Mucosa of descending colon (tissue), 3 donors: ENCODE measurements around the gene DOCK4. TPM values are rescaled to one million over a fixed set of nuclear protein-coding genes. Genes with fewer than 3 reads are reported as not detected.

Source experiments
- ATAC-seq: fragments of 200-7000 bp; cut with Tn5 transposase; one replicate; pipeline ENCODE4 v1.9.1; 2020; ENCODE audit warnings: mild to moderate bottlenecking, moderate library complexity
- DNase-seq, 3 donors: peaks; one replicate each; pipeline ENCODE4 v3.0.0-alpha.2; 2020
- H3K36me3 ChIP-seq: fragments of 200-600 bp; one replicate; pipeline ENCODE4 v1.8.0; 2021; ENCODE audit warnings: low read depth, mild to moderate bottlenecking
- H3K4me1 ChIP-seq: fragments of 200-600 bp; one replicate; pipeline ENCODE4 v1.8.0; 2021; ENCODE audit warnings: low read depth, mild to moderate bottlenecking
- H3K4me3 ChIP-seq: fragments of 200-600 bp; one replicate; pipeline ENCODE4 v1.8.0; 2021; ENCODE audit warnings: mild to moderate bottlenecking
- H3K9me3 ChIP-seq: fragments of 200-600 bp; one replicate; pipeline ENCODE4 v1.8.0; 2021; ENCODE audit warnings: mild to moderate bottlenecking
- intact Hi-C, 2 donors: fragments of 100-400 bp; cut with DNase I in 1 of 2; cut with micrococcal nuclease in 1 of 2; formaldehyde crosslinking; loops; one replicate each; pipeline versions ENCODE4 v1.11.0 to v1.11.1; 2022; cut with DNase I, micrococcal nuclease
- total RNA-seq, 3 donors: library from RNA; stranded (reverse); fragmentation: NEBNext Ultra II Directional in 2 of 3; extraction: Animal tissue kit (Norgen Biotek cat#: 25700) in 2 of 3; gene quantifications; one replicate each; pipeline versions ENCODE4 v1.2.1 to v1.2.4, GENCODE V29; 2021 to 2023
- TF ChIP-seq, protein P1 (sequence below): fragments of 200-600 bp; IDR thresholded peaks from one replicate; pipeline ENCODE4 v1.8.0; 2022; ENCODE audit warnings: antibody characterized with exemption, mild to moderate bottlenecking
- donor health status: DM: no; HTN: no; CAD: no; lungs with moderate emphysema.
- donor health status: DM: no; HTN: no; CAD: no.
- donor health status: DM: no; HTN: yes; CAD: no.

Gene DOCK4
- total RNA-seq, 3 donors from 2014 or later: 9.2 to 18.4 (median 12.7) TPM

DNA sequence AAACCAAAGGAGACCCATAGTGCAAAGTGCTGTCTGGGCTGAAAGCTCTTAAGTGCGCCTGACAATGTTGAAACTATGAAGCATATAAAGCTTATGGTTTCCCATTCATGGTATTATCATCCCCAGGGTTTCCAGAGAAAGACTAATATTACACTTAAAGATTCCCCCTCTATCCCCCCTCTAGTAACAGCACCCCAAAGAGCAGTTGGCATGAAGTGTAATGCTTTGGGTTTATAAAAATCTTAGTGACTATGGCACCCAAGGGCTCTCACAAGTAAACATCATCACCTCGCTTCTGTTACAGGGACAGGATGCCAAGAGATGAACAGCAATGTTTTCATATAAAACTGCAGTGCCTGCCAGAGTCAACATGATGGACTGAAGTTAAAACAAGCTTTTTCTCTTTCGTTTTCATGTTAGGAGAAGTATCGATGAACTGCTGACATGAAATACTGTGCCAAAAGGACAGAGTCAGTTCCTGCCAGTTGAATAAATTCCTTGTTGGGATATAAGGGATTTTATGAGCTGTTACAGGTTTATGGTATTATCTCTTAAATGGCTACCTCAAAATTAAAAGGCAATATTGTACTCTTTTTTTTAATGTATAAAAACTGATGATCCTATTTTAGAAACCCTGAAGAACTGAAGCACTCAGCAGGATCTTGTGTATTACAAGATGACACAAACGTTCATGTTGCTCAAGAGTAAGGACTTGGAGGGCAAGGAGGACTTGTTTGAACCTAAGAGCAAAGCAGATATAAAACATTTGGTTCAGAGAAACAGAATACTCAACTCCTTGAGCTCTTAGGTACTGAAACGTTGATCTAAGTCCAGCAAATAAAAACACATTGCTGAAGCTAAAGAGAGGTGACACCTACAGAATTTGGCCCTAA is 440.2 kb downstream of the DOCK4 start:
- Histone ChIP-seq H3K4me3 (no peak overlapping the region), H3K4me1 (no peaks in the 10 kb centered on the region), H3K36me3 (no peaks in the 10 kb centered on the region), H3K9me3 (no peaks in the 10 kb centered on the region)
- peak; percentile 13 for ATAC-seq
- intact Hi-C loops: loop anchor here in 1 of 2 donors (10.0 kb wide), 1 partner anchor 89 kb away; no protein-coding TSS in a partner anchor
- DNase-seq: no peak
- TF ChIP-seq, protein P1, sequence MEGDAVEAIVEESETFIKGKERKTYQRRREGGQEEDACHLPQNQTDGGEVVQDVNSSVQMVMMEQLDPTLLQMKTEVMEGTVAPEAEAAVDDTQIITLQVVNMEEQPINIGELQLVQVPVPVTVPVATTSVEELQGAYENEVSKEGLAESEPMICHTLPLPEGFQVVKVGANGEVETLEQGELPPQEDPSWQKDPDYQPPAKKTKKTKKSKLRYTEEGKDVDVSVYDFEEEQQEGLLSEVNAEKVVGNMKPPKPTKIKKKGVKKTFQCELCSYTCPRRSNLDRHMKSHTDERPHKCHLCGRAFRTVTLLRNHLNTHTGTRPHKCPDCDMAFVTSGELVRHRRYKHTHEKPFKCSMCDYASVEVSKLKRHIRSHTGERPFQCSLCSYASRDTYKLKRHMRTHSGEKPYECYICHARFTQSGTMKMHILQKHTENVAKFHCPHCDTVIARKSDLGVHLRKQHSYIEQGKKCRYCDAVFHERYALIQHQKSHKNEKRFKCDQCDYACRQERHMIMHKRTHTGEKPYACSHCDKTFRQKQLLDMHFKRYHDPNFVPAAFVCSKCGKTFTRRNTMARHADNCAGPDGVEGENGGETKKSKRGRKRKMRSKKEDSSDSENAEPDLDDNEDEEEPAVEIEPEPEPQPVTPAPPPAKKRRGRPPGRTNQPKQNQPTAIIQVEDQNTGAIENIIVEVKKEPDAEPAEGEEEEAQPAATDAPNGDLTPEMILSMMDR: no peak

DNA sequence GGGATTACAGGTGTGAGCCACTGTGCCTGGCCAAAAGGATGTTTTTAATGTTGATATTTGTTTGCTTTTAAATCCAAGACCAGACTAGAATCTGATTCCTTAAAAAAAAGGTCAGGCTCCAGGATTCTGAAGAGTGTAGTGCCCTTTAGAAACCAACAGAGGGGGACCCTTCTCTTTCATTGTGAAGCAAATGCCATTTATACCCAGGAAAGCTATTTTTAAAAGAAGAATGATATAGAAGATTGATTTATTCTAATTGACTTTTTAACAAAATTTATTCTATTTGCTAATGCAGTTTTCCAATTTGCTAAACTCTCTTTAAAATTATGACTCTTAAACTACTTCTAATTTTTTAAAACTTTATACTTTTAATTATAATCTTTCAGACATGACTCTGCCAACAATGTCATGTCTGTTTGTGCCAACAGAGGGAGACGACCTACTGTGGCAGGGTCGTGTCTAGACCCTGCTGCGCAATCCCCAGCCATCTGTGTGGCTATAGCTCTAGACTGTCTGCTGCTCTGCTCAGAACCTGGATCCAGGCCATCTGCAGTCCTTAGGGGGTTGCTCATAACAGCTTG is 442.9 kb downstream of the DOCK4 start:
- no peak overlapping the region for H3K4me3 ChIP-seq
- no peaks in the 10 kb centered on the region for H3K4me1 ChIP-seq
- DNase-seq (peak in 1 of 3 donors; percentile 6), ATAC-seq (peak; percentile 49)
- intact Hi-C loops: loop anchor here in 1 of 2 donors (10.0 kb wide), 1 partner anchor 91 kb away; no protein-coding TSS in a partner anchor
- TF ChIP-seq, protein P1: no peak
- H3K36me3 ChIP-seq: no peaks in the 10 kb centered on the region
- H3K9me3 ChIP-seq: no peaks in the 10 kb centered on the region

DNA sequence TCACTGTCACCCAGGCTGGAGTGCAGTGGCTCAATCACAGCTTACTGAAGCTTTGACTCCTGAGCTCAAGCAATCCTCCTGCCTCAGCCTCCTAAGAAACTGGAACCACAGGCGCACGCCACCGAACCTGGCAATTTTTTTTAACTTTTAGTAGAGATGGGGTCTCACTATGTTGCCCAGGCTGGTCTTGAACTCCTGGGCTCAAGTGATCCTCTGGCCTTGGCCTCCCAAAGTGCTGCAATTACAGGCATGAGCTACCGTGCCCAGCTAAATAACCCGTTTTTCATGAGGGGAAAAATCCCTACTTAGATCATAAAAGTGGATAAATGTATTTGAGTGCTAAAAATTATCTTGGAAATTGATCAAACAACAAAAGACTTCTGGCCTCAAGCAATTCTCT is 443.4 kb downstream of the DOCK4 start:
- ATAC-seq: no peak
- intact Hi-C loops: loop anchor here in 1 of 2 donors (10.0 kb wide), 1 partner anchor 92 kb away; no protein-coding TSS in a partner anchor
- no peak for DNase-seq
- Histone ChIP-seq H3K36me3 (no peaks in the 10 kb centered on the region), H3K4me3 (no peak overlapping the region), H3K9me3 (no peaks in the 10 kb centered on the region), H3K4me1 (no peaks in the 10 kb centered on the region)
- TF ChIP-seq, protein P1: no peak

DNA sequence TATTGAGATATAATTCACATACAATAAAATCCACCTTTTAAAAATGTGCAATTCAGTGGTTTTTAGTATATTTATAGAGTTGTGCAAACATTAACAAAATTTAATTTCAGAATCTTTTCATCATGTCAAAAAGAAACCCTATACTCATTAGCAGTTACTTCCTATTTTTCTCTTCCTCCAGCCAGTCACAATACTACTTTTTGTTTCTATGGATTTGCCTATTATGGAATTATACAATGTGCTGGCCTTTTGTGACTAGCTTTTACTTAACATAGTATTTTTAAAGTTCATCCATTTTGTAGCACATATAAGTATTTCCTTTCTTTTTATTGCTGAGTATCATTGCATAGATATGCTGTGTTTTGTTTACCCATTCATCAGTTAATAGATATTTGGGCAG is 444.0 kb downstream of the DOCK4 start:
- intact Hi-C loops: loop anchor here in 1 of 2 donors (10.0 kb wide), 1 partner anchor 93 kb away; no protein-coding TSS in a partner anchor
- no peak for ATAC-seq
- Histone ChIP-seq H3K36me3 (no peaks in the 10 kb centered on the region), H3K4me3 (no peak overlapping the region), H3K9me3 (no peaks in the 10 kb centered on the region), H3K4me1 (no peaks in the 10 kb centered on the region)
- TF ChIP-seq, protein P1: no peak
- DNase-seq: no peak

DNA sequence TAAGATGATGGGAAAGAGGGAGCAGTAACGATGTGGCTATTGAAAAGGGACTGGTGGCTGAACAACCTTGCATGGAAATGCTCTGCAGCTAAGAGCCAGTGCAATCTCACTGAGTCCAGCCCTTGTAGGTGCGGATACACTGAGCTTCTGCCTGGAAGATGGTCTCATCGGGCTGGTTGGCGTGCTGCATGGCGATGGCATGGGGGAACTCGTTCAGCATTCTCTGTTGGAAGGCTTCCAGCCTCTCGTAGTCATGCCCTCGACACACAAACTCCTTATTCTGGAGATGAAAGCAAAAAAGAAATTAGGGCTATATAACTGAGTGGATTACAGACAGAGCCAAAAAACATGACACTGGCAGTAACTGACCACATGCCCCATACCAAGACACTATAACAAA is 446.2 kb downstream of the DOCK4 start:
- no peak overlapping the region for H3K4me3 ChIP-seq
- H3K4me1 ChIP-seq: no peaks in the 10 kb centered on the region
- no peak for ATAC-seq
- H3K9me3 ChIP-seq: no peaks in the 10 kb centered on the region
- H3K36me3 ChIP-seq: no peaks in the 10 kb centered on the region
- intact Hi-C loops: loop anchor here in 1 of 2 donors (10.0 kb wide), 1 partner anchor 95 kb away; no protein-coding TSS in a partner anchor
- DNase-seq: no peak
- TF ChIP-seq, protein P1: no peak
